ENCODE measurements around the gene TRAF3IP3.

- no peak for TF ChIP-seq CTCF (IDR thresholded peaks at IDR 0.05; ENCODE audit: poor library complexity)
- TF ChIP-seq EZH2 (IDR thresholded peaks at IDR 0.05; ENCODE audit: borderline replicate concordance) = no peak
- TF ChIP-seq EZH2phosphoT487 (IDR thresholded peaks at IDR 0.05; ENCODE audit: low read depth, severe bottlenecking, unreplicated experiment) = no peak
Observed at GRCh38 chr1:209803568-209803967, 47.7 kb downstream of the TRAF3IP3 start.

All from hepatocyte (in vitro differentiated cells).